ENCODE measurements around the gene SAMD14. TPM values are rescaled to one million over a fixed set of nuclear protein-coding genes. Genes with fewer than 3 reads are reported as not detected.

Gene SAMD14
- total and polyA plus RNA-seq, 10 of the 15 experiments (the other 5 are each of a cell fraction or from before 2014, with no cell fraction given): 0.06 to 1.7 (median 0.25) TPM; not detected in 3

DNA sequence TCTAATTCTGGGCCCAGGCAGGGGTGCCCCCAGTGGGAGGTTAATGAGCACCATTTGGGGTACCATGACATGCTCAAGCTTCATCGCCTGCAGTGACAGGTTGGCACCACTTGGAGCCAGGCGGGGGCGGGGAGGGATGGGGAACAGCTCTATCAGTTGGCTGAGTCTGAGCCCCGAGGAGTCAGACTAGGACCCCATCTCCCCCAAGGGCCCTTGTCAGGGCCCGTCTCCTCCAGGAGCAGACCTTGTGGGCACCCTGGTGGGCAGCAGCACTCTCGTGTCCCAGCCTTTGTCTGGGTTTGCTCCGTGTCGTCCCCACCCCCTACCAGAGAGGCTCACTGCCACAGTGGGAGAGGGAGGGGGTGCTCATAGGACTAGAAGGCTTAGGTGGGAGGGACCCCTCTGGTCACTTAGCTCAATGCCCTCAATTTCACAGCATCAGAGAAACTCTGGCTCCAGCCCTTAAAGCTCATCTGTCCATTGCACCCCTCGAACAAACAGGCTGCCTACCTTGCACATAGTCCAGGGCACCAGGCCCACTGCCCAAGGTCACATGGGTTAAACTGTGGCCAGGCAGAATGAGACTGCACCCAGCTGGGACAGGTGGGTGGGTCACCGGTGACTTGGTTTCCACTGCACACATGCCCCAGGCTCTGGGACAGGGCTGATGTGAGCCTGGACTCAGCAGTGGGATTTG, 16.4 kb upstream of the SAMD14 start:
- Histone ChIP-seq H3K27ac (ENCODE audit: control insufficient read depth, insufficient read depth) (peak overlapping the region; percentile 89), H3K4me2 (ENCODE audit: control insufficient read depth, insufficient read depth) (peak overlapping the region; percentile 96), H3K27me3 (replicated peaks in 1 of 2; ENCODE audit: control insufficient read depth in 2 of 2, insufficient read depth in 2 of 2, low read length in 1 of 2) (no peaks in the 10 kb centered on the region), H3K79me2 (ENCODE audit: control insufficient read depth, insufficient read depth, low read length) (peaks cover 92% of the 10 kb centered on the region), H3K36me3 (ENCODE audit: control insufficient read depth in 2 of 2, insufficient read depth in 2 of 2, low read length in 1 of 2) (peaks cover 26 to 36% of the 10 kb centered on the region in 2 experiments), H3K9ac (ENCODE audit: control insufficient read depth, insufficient read depth, low read length) (peak overlapping the region; percentile 92), H2AFZ (ENCODE audit: control insufficient read depth, low read depth, low read length) (no peak overlapping the region), H4K20me1 (ENCODE audit: control insufficient read depth, insufficient read depth) (peaks cover 6% of the 10 kb centered on the region), H3K9me3 (replicated peaks; ENCODE audit: control insufficient read depth, insufficient read depth, low read length) (no peaks in the 10 kb centered on the region), H3K4me1 (ENCODE audit: control insufficient read depth, insufficient read depth, low read length) (peaks cover 44% of the 10 kb centered on the region), H3K4me3 (peak overlapping the region; percentile 95)
- ChIA-PET POLR2A (interaction anchor here (0.5 to 1.2 kb wide), 5 partner anchors 10 to 152 kb away, joined by 3 to 4 read pairs (median 4); no protein-coding TSS in a partner anchor), SMC1A (ENCODE audit: uncharacterized antibody, unreplicated experiment) (interaction anchor here (0.8 to 3.4 kb wide), 5 partner anchors 15 to 52 kb away, joined by 3 to 15 read pairs (median 5); partner anchors contain the start of gene PDK2), RAD21 (ENCODE audit: unreplicated experiment) (interaction anchor here (0.8 to 1.8 kb wide), 5 partner anchors 15 to 53 kb away, joined by 3 to 7 read pairs (median 4); no protein-coding TSS in a partner anchor), CTCF (interaction anchor here (0.7 to 9.3 kb wide), 12 partner anchors 7 to 54 kb away, joined by 3 to 99 read pairs (median 4); partner anchors contain the start of gene PDK2)
- DNase-seq (ENCODE audit: low read depth, low spot score): no peak
- TSS peak; percentile 12 for BruUV-seq (replicated peaks)
- no peak for FAIRE-seq
- in situ Hi-C loops (cut with MboI) (no loop called here), intact Hi-C loops (cut with micrococcal nuclease; ENCODE audit: unreplicated experiment) (loop anchor here (5.0 kb wide), 1 partner anchor 49 kb away; the partner anchor contains the start of gene PDK2)
- TF ChIP-seq, protein P1, sequence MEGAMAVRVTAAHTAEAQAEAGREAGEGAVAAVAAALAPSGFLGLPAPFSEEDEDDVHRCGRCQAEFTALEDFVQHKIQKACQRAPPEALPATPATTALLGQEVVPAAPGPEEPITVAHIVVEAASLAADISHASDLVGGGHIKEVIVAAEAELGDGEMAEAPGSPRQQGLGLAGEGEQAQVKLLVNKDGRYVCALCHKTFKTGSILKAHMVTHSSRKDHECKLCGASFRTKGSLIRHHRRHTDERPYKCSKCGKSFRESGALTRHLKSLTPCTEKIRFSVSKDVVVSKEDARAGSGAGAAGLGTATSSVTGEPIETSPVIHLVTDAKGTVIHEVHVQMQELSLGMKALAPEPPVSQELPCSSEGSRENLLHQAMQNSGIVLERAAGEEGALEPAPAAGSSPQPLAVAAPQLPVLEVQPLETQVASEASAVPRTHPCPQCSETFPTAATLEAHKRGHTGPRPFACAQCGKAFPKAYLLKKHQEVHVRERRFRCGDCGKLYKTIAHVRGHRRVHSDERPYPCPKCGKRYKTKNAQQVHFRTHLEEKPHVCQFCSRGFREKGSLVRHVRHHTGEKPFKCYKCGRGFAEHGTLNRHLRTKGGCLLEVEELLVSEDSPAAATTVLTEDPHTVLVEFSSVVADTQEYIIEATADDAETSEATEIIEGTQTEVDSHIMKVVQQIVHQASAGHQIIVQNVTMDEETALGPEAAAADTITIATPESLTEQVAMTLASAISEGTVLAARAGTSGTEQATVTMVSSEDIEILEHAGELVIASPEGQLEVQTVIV (IDR thresholded peaks at IDR 0.05; ENCODE audit: borderline replicate concordance, partially characterized antibody): no peak
- TF ChIP-seq RBBP5 (conservative IDR thresholded peaks at IDR 0.05) (no peak), ZNF207 (IDR thresholded peaks at IDR 0.05; ENCODE audit: borderline replicate concordance) (no peak), KAT2A (conservative IDR thresholded peaks at IDR 0.05; ENCODE audit: control insufficient read depth, low read depth, low read length) (no peak)
- TF ChIP-seq, protein P2, sequence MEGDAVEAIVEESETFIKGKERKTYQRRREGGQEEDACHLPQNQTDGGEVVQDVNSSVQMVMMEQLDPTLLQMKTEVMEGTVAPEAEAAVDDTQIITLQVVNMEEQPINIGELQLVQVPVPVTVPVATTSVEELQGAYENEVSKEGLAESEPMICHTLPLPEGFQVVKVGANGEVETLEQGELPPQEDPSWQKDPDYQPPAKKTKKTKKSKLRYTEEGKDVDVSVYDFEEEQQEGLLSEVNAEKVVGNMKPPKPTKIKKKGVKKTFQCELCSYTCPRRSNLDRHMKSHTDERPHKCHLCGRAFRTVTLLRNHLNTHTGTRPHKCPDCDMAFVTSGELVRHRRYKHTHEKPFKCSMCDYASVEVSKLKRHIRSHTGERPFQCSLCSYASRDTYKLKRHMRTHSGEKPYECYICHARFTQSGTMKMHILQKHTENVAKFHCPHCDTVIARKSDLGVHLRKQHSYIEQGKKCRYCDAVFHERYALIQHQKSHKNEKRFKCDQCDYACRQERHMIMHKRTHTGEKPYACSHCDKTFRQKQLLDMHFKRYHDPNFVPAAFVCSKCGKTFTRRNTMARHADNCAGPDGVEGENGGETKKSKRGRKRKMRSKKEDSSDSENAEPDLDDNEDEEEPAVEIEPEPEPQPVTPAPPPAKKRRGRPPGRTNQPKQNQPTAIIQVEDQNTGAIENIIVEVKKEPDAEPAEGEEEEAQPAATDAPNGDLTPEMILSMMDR (IDR thresholded peaks at IDR 0.05 in 2 of 3, conservative IDR thresholded peaks at IDR 0.05 in 1 of 3; ENCODE audit: control insufficient read depth in 2 of 3, extremely low read depth in 1 of 3, insufficient read depth in 1 of 3, low read depth in 3 of 3, low read length in 3 of 3): peak in 2 of 3 experiments; percentile 15 to 47; a peak in 3 of 6 replicates
- TF ChIP-seq, protein P3, sequence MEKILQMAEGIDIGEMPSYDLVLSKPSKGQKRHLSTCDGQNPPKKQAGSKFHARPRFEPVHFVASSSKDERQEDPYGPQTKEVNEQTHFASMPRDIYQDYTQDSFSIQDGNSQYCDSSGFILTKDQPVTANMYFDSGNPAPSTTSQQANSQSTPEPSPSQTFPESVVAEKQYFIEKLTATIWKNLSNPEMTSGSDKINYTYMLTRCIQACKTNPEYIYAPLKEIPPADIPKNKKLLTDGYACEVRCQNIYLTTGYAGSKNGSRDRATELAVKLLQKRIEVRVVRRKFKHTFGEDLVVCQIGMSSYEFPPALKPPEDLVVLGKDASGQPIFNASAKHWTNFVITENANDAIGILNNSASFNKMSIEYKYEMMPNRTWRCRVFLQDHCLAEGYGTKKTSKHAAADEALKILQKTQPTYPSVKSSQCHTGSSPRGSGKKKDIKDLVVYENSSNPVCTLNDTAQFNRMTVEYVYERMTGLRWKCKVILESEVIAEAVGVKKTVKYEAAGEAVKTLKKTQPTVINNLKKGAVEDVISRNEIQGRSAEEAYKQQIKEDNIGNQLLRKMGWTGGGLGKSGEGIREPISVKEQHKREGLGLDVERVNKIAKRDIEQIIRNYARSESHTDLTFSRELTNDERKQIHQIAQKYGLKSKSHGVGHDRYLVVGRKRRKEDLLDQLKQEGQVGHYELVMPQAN (conservative IDR thresholded peaks at IDR 0.05): peak; percentile 17; the same call in 1 of the 2 replicates
- TF ChIP-seq, protein P4, sequence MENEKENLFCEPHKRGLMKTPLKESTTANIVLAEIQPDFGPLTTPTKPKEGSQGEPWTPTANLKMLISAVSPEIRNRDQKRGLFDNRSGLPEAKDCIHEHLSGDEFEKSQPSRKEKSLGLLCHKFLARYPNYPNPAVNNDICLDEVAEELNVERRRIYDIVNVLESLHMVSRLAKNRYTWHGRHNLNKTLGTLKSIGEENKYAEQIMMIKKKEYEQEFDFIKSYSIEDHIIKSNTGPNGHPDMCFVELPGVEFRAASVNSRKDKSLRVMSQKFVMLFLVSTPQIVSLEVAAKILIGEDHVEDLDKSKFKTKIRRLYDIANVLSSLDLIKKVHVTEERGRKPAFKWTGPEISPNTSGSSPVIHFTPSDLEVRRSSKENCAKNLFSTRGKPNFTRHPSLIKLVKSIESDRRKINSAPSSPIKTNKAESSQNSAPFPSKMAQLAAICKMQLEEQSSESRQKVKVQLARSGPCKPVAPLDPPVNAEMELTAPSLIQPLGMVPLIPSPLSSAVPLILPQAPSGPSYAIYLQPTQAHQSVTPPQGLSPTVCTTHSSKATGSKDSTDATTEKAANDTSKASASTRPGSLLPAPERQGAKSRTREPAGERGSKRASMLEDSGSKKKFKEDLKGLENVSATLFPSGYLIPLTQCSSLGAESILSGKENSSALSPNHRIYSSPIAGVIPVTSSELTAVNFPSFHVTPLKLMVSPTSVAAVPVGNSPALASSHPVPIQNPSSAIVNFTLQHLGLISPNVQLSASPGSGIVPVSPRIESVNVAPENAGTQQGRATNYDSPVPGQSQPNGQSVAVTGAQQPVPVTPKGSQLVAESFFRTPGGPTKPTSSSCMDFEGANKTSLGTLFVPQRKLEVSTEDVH (IDR thresholded peaks at IDR 0.05; ENCODE audit: low read depth, partially characterized antibody): no peak
- ATAC-seq: no peak
- WGBS (ENCODE audit: insufficient coverage, insufficient replicate concordance, low lambda C conversion rate, missing lambda C conversion rate): 14% methylated on average over 10 of the region's 10 CpGs

Data from GM12878 (cell line).